Uterus (tissue), 4 donors: ENCODE results near the gene LGALS3BP. TPM values are rescaled to one million over a fixed set of nuclear protein-coding genes. Genes with fewer than 3 reads are reported as not detected.

Experiments used
- DNase-seq, 2 donors: peaks; one replicate each; pipeline ENCODE4 v3.0.0-alpha.2; 2019 to 2020
- H3K27ac ChIP-seq, 2 donors: fragments of 200-600 bp; sonication (generic); 1 replicate in 1 of 2; 2 replicates in 1 of 2; pipeline ENCODE4 v1.5.1; 2016 to 2018
- H3K27me3 ChIP-seq, 2 donors: fragments of 200-600 bp; sonication (generic); one replicate each; pipeline ENCODE4 v1.5.1; 2018 to 2019; ENCODE audit warnings: control low read depth in 1 of 2
- H3K36me3 ChIP-seq, 2 donors: fragments of 200-600 bp; sonication (generic); one replicate each; pipeline ENCODE4 v1.5.1; 2019; ENCODE audit warnings: control low read depth in 1 of 2
- H3K4me1 ChIP-seq, 2 donors: fragments of 200-600 bp; sonication (generic); one replicate each; pipeline ENCODE4 v1.5.1; 2018 to 2019; ENCODE audit warnings: control low read depth in 1 of 2
- H3K4me3 ChIP-seq, 2 donors: fragments of 200-600 bp; sonication (generic); 1 replicate in 1 of 2; 2 replicates in 1 of 2; pipeline ENCODE4 v1.5.1; 2018 to 2019; ENCODE audit warnings: mild to moderate bottlenecking in 1 of 2
- H3K9me3 ChIP-seq, 2 donors: fragments of 200-600 bp; sonication (generic); one replicate each; pipeline ENCODE4 v1.5.1; 2019; ENCODE audit warnings: control low read depth in 1 of 2
- CTCF ChIP-seq, 4 experiments: fragments of 200-600 bp in 2 of 4; fragments of 450-650 bp in 2 of 4; sonication (generic) in 2 of 4; IDR thresholded peaks; one replicate each; pipeline ENCODE4 v1.5.1; 2016 to 2019; ENCODE audit warnings: antibody characterized with exemption in 4 of 4, mild to moderate bottlenecking in 2 of 4, moderate library complexity in 1 of 4
- POLR2A ChIP-seq, 2 donors: fragments of 450-650 bp; IDR thresholded peaks; one replicate each; pipeline ENCODE4 v1.6.1; 2016; ENCODE audit warnings: antibody characterized with exemption in 2 of 2, mild to moderate bottlenecking in 1 of 2, moderate library complexity in 1 of 2
- intact Hi-C: fragments of 100-400 bp; cut with DNase I; formaldehyde crosslinking; loops from one replicate; pipeline ENCODE4 v1.15.1; 2023; ENCODE audit warnings: low total_unique reads
- total RNA-seq, 4 donors: library from RNA; depleted of rRNA in 3 of 4; stranded (reverse); fragments of >200 nt in 3 of 4; gene quantifications; one replicate each; pipeline versions ENCODE4 v1.1.0 to v1.2.4, GENCODE V29; 2014 to 2023
- donor health status: DM: yes; HTN: yes; CAD: no.

The LGALS3BP gene
- total RNA-seq, 4 donors from 2014 or later, result 88.2 to 396 (median 244) TPM

GRCh38 chr17:78956254-78956653 lies 23.5 kb downstream of the LGALS3BP start:
- Histone ChIP-seq H3K9me3 (no peaks in the 10 kb centered on the region), H3K4me3 (no peak overlapping the region), H3K27me3 (no peaks in the 10 kb centered on the region), H3K36me3 (no peaks in the 10 kb centered on the region), H3K27ac (no peak overlapping the region), H3K4me1 (peaks cover 0 to 9% of the 10 kb centered on the region in 2 donors)
- intact Hi-C loops, result no loop called here
- TF ChIP-seq POLR2A (IDR thresholded peaks at IDR 0.05) (no peak), CTCF (IDR thresholded peaks at IDR 0.05) (no peak)
- no peak for DNase-seq

GRCh38 chr17:78954684-78955083 lies 25.0 kb downstream of the LGALS3BP start:
- Histone ChIP-seq H3K36me3 (no peaks in the 10 kb centered on the region), H3K27ac (no peak overlapping the region), H3K4me3 (no peak overlapping the region), H3K27me3 (no peaks in the 10 kb centered on the region), H3K9me3 (peaks cover 0 to 8% of the 10 kb centered on the region in 2 donors), H3K4me1 (peaks cover 0 to 9% of the 10 kb centered on the region in 2 donors)
- DNase-seq, result no peak
- intact Hi-C loops, result no loop called here
- TF ChIP-seq CTCF (IDR thresholded peaks at IDR 0.05) (no peak), POLR2A (IDR thresholded peaks at IDR 0.05) (no peak)

GRCh38 chr17:78953356-78954350 lies 26.1 kb downstream of the LGALS3BP start:
- H3K27ac ChIP-seq, result peak overlapping the region; percentile 5 to 75
- no peaks in the 10 kb centered on the region for H3K36me3 ChIP-seq
- H3K9me3 ChIP-seq, result peaks cover 0 to 8% of the 10 kb centered on the region in 2 donors
- H3K27me3 ChIP-seq, result no peaks in the 10 kb centered on the region
- no peak for TF ChIP-seq POLR2A (IDR thresholded peaks at IDR 0.05)
- TF ChIP-seq CTCF (IDR thresholded peaks at IDR 0.05), result no peak
- peak in 1 of 2 donors; percentile 59 for DNase-seq
- peaks cover 0 to 9% of the 10 kb centered on the region in 2 donors for H3K4me1 ChIP-seq
- no peak overlapping the region for H3K4me3 ChIP-seq
- intact Hi-C loops, result no loop called here

- intact Hi-C loops, result no loop called here
- no peaks in the 10 kb centered on the region for H3K27me3 ChIP-seq
- H3K27ac ChIP-seq, result peak overlapping the region; percentile 52 to 75
- H3K9me3 ChIP-seq, result peaks cover 0 to 8% of the 10 kb centered on the region in 2 donors
- DNase-seq, result no peak
- TF ChIP-seq POLR2A (IDR thresholded peaks at IDR 0.05) (no peak), CTCF (IDR thresholded peaks at IDR 0.05) (no peak)
- no peak overlapping the region for H3K4me3 ChIP-seq
- peaks cover 0 to 9% of the 10 kb centered on the region in 2 donors for H3K4me1 ChIP-seq
- H3K36me3 ChIP-seq, result no peaks in the 10 kb centered on the region
Observed at GRCh38 chr17:78952706-78953105, 27.0 kb downstream of the LGALS3BP start.

- Histone ChIP-seq H3K27ac (peak overlapping the region; percentile 52 to 75), H3K9me3 (peaks cover 0 to 8% of the 10 kb centered on the region in 2 donors), H3K27me3 (no peaks in the 10 kb centered on the region), H3K36me3 (no peaks in the 10 kb centered on the region), H3K4me3 (no peak overlapping the region), H3K4me1 (peaks cover 0 to 9% of the 10 kb centered on the region in 2 donors)
- DNase-seq, result no peak
- TF ChIP-seq POLR2A (IDR thresholded peaks at IDR 0.05) (no peak), CTCF (IDR thresholded peaks at IDR 0.05) (no peak)
- intact Hi-C loops, result no loop called here
Observed at GRCh38 chr17:78951967-78952551, 27.7 kb downstream of the LGALS3BP start.
